Activated CD8-positive, alpha-beta memory T cell treated with anti-CD3 and anti-CD28 coated beads, Interleukin-2, amount 50 U/mL, for 1 hour (primary cell): ENCODE measurements around the gene EPHB2.
"Not testable (repeated sequence)": the region's sequence is repeated elsewhere in the genome, so short reads cannot be mapped to it uniquely, and the experiment has no call there.

Experiments
- DNase-seq: peaks from one replicate; pipeline ENCODE4 v3.0.0-alpha.2; 2020; ENCODE audit errors: extremely low read depth

Gene EPHB2

DNA sequence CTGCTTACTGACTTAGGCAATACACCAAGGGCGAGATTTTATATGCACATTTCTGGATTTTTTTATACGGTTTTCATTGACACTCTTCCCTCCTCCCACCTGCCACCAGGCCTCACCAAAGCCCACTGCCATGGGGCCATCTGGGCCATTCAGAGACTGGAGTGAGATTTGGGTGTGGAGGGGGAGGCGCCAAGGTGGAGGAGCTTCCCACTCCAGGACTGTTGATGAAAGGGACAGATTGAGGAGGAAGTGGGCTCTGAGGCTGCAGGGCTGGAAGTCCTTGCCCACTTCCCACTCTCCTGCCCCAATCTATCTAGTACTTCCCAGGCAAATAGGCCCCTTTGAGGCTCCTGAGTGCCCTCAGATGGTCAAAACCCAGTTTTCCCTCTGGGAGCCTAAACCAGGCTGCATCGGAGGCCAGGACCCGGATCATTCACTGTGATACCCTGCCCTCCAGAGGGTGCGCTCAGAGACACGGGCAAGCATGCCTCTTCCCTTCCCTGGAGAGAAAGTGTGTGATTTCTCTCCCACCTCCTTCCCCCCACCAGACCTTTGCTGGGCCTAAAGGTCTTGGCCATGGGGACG, 204.1 kb downstream of the EPHB2 start:
- DNase-seq = no peak

DNA sequence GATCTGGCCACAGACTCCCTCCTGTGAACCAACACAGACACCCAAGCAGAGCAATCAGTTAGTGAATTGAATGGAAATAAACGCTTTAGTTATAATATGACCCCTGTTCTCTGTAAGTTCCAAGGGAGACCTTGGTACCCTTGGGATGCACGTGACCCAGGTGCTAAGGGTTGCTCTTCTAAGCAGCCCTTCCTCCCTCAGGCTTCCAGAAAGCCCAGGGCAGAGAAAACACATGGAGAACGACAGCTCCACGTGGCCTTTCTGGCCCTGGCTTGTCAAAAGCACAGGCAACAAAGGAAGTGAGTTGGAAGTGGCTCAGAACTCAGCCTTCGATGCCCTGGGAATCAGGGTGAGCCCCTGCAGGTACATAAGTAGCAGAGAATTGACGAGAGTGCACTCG, 204.6 kb downstream of the EPHB2 start:
- no peak for DNase-seq

GRCh38 chr1:22915816-22916470, 205.3 kb downstream of the EPHB2 start:
- no peak for DNase-seq

DNA sequence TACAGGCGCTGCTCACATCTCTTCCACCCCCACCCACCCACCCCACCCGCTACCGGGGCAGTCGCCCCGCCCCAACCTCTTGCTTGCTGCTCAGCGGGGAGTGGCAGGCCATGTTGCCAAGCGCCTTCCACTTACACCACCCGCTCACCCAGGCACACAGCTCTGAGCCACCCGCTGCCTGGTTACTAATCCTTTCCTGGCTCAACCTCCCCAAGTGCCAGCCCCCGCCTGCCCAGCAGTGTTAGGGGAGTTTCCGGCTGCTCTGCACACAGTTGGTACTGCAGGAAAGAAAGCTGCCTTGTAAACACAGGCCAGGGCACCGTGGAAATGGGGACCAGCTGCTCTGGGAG, 205.8 kb downstream of the EPHB2 start:
- DNase-seq = no peak

- no peak for DNase-seq
Observed at GRCh38 chr1:22917989-22918388, 207.3 kb downstream of the EPHB2 start.

DNA sequence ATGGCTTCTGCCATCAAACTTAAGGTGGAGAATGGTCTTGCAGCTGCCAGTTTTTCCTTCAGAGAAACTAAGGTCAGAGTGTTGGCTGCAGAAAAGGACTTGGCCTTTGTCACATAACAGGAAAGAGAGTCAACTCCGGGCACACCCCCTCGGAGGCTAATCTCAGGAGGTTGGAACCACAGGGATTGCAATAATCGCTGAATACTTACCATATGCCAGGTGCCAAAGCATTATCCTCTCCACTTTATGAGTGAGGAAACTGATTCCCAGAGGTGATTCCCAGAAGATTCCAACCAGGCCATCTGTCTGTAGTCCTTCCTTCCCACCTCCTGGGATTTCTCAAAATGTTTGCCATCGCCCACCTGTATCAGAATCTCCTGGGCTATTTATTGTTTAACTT, 208.0 kb downstream of the EPHB2 start:
- DNase-seq = no peak

DNA sequence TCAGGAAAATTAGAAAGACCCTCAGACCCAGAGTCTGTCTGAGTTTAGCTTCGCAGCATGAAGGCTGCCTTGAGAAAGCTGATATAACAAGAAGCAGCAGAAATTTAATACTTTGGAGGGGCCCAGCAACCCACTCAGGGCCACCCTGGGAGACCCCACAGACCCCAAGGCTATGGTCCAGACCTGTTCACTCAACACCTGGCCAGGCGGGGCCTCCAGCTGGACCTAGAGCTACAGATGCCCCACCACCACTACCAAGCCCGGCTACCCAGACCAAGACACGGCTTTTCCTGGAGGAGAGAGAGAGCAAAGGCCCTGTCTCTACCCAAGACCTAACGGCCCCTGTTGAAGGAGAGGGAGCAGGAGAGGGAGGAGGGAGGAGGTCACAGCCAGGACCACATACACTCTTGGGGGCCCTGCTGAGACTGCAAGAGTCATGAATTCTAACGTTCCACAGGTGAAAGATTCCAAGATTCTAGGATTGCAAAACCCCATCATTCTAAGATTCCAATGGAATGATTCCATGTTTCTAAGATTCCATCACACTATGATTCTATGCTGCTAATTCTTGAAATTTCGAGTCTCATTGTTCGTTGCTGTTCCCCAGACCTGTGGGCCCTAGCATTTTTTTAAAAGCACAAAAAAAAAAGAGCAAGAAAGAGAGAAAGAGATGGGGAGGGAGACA, 208.8 kb downstream of the EPHB2 start:
- no peak for DNase-seq

- no peak for DNase-seq
Observed at GRCh38 chr1:22920026-22920733, 209.5 kb downstream of the EPHB2 start.

- DNase-seq = no peak
Observed at GRCh38 chr1:22920734-22921451, 210.3 kb downstream of the EPHB2 start.

- no peak for DNase-seq
Observed at GRCh38 chr1:22921452-22922126, 210.9 kb downstream of the EPHB2 start.

GRCh38 chr1:22922640-22923039, 212.0 kb downstream of the EPHB2 start:
- no peak for DNase-seq

- no peak for DNase-seq
Observed at GRCh38 chr1:22925111-22925510, 214.5 kb downstream of the EPHB2 start.

GRCh38 chr1:22930240-22930912, 219.7 kb downstream of the EPHB2 start:
- no peak for DNase-seq

DNA sequence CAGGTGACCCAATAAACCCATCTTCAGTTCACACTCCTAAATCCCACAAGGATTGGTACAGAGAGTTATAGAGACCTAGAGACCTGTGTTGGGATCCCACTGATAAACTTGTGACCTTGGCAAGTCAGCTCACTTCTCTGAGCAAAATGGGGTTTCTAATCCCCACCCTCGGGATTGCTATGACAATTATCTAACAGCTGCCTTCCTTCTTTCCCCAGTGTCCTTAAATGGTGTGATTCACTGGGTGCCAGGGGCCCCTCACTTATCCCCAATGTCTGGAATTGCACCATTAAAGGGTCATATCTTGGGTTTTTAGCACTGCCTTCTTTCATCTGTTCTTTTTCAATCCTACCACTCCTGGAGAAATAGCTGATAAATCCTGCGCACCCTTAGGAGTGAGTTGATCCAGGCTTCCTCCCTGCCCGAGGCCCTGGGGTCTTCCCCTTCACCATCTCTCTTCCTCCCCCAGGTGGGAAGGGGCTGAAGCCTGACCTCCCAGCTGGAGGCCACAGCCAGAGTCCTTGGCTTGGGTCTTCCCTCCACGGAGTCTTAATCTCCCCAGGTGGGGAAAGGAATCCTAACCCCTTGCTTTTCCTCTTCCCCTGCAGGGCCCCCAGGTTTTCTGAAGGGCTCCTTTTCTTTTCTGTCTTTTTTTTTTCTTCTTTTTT, 222.3 kb downstream of the EPHB2 start:
- DNase-seq = no peak

GRCh38 chr1:22935433-22935832, 224.8 kb downstream of the EPHB2 start:
- DNase-seq = no peak

DNA sequence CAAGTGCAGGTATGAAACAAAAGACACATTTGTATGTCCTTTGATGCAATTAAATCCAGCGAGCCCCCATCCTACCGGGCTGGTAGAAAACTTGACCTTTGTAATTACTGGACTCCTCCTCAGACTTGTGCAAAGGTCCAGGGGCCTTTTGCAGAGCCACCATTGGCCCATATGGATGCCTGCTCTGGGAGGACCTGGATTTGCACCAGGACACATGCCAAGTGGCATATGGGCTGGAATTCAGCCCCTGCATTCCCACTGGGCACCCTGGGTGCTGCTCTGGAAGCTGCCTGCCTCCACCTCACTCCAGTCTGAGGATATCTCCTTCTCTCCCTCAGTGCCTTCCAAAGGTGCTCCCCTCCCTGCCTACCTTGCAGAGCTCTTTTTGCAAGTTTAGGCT, 226.0 kb downstream of the EPHB2 start:
- no peak for DNase-seq

- DNase-seq = no peak
Observed at GRCh38 chr1:22941257-22941656, 230.6 kb downstream of the EPHB2 start.

GRCh38 chr1:22944346-22945055, 233.9 kb downstream of the EPHB2 start:
- DNase-seq = no peak

- DNase-seq = not testable (repeated sequence)
Observed at GRCh38 chr1:22945171-22945570, 234.5 kb downstream of the EPHB2 start.

- no peak for DNase-seq
Observed at GRCh38 chr1:22949822-22950331, 239.2 kb downstream of the EPHB2 start.
